Amniotic epithelial cell (primary cell): Measurements from ENCODE around the gene APOA5.
A peak's percentile ranks its signal among the peaks of the same experiment; 100 is the strongest.
"Not testable (repeated sequence)": the region's sequence is repeated elsewhere in the genome, so short reads cannot be mapped to it uniquely, and the experiment has no call there.

ENCODE experiments used
- DNase-seq: peaks from one replicate; pipeline ENCODE4 v3.0.0-alpha.2; 2010; ENCODE audit warnings: low read depth

Gene APOA5

GRCh38 chr11:116773203-116774097 lies 18.2 kb downstream of the APOA5 start:
- peak; percentile 59 for DNase-seq

- peak; percentile 67 for DNase-seq
Measured at GRCh38 chr11:116772443-116773202, 19.1 kb downstream of the APOA5 start, which contains the start of gene BUD13. BUD13 (minus strand) TSS chr11:116772987; CDS start chr11:116772964, 23 bp downstream.

GRCh38 chr11:116771935-116772334 lies 19.7 kb downstream of the APOA5 start:
- no peak for DNase-seq

- no peak for DNase-seq
Measured at GRCh38 chr11:116762132-116762531, 29.5 kb downstream of the APOA5 start.

GRCh38 chr11:116756044-116756443 lies 35.6 kb downstream of the APOA5 start:
- DNase-seq = not testable (repeated sequence)

GRCh38 chr11:116750070-116750718 lies 41.5 kb downstream of the APOA5 start:
- DNase-seq = no peak

GRCh38 chr11:116742104-116742503 lies 49.6 kb downstream of the APOA5 start:
- DNase-seq = peak; percentile 69

- no peak for DNase-seq
Measured at GRCh38 chr11:116740741-116741140, 50.9 kb downstream of the APOA5 start.
